GM18867 (cell line): ENCODE measurements around the gene MMD2.
"Not testable (repeated sequence)": the region's sequence is repeated elsewhere in the genome, so short reads cannot be mapped to it uniquely, and the experiment has no call there.

Experiments used
- ATAC-seq: cut with Tn5 transposase; IDR thresholded peaks from one replicate; pipeline ENCODE4 v1.9.1; 2021; ENCODE audit warnings: mild to moderate bottlenecking, moderate library complexity; ENCODE audit not compliant: unreplicated experiment

The MMD2 gene

DNA sequence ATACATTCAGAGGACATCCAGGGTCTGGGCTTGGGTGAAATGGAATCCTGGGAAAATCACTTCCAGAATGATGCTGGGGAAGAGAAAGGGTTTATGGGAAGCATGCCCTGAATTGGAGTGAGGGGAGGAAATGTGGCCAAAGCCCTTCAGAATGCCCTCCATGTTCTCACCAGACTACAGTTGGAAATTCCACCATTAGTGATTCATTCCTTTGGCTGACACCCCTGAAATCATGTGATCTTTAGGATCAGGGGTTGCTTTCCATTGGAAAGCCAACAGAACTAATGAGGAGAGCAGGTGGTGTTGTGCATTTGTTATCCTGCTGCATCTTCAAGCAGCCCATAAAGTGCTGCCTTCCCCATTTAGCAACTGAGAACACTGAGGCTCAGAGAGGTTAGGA, 54.6 kb downstream of the MMD2 start:
- no peak for ATAC-seq

DNA sequence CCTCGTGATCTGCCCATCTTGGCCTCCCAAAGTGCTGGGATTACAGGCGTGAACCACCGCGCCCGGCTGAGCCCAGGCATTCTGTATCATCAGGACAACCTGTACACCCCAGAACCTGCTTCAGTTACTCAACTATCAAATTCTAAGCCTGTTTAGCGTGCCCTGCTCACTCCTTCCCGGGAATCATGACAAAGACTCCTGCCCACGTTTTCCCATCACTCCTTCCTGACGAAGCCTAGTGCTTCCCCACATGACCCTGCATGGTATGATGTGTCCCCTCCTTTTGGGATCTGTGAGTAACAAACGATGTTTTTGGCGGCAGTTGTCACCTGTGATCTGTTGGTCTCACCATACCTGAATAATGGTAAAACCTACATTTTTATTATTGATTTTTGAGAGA, 63.2 kb downstream of the MMD2 start:
- ATAC-seq: no peak

DNA sequence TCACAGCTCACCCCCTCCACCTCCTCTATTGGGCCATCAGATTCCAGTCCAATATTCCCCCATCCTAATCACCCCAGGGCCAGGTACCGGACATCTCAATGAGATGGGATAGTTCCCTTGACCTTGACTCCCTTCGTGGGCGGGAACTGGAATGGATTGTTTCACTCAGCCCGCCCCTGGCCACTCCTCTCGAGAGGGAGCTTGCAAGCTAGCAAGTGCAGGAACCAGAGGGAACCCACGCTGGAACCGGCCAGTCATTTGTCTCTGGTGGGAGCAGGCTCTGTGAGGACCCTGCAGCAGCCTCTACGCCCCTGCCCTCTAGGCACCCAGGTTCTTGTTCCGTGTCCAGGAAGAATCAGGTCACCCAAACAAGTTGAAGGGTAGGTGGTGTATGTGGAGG, 64.5 kb downstream of the MMD2 start:
- no peak for ATAC-seq

- no peak for ATAC-seq
Measured at GRCh38 chr7:4893929-4894475, 65.0 kb downstream of the MMD2 start.

DNA sequence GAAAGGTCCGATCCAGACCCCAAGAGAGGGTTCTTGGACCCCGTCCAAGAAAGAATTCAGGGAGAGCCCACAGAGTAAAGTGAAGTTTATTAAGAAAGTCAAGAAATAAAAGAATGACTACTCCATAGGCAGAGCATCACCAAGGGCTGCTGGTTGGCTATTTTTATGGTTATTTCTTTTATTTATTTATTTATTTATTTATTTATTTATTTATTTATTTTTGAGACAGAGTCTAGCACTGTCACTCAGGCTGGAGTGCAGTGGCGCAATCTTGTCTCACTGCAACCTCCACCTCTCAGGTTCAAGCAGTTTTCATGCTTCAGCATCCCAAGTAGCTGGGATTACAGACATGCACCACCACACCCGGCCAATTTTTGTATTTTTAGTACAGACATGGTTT, 65.8 kb downstream of the MMD2 start:
- not testable (repeated sequence) for ATAC-seq

- ATAC-seq: not testable (repeated sequence)
Measured at GRCh38 chr7:4891522-4891921, 67.5 kb downstream of the MMD2 start.

DNA sequence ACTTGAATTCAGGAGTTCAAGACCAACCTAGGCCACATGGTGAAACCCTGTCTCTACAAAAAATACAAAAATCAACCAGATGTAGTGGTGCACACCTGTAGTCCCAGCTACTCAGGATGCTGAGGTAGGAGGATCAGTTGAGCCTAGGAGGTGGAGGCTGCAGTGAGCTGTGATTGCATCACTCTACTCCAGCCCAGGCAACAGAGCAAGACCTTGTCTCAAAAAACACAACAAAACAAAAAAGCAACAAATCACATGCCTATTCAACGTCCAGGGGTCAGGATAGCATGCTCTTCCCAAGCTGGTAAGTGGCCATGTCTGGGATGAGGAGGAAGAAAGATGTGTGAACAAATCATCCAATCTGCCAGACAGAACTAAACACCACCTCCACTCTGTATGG, 69.3 kb downstream of the MMD2 start:
- no peak for ATAC-seq

- no peak for ATAC-seq
Measured at GRCh38 chr7:4888161-4888560, 70.8 kb downstream of the MMD2 start.

GRCh38 chr7:4886671-4887070, 72.3 kb downstream of the MMD2 start:
- no peak for ATAC-seq

- no peak for ATAC-seq
Measured at GRCh38 chr7:4885317-4885807, 73.6 kb downstream of the MMD2 start.

GRCh38 chr7:4884164-4884563, 74.8 kb downstream of the MMD2 start:
- no peak for ATAC-seq

DNA sequence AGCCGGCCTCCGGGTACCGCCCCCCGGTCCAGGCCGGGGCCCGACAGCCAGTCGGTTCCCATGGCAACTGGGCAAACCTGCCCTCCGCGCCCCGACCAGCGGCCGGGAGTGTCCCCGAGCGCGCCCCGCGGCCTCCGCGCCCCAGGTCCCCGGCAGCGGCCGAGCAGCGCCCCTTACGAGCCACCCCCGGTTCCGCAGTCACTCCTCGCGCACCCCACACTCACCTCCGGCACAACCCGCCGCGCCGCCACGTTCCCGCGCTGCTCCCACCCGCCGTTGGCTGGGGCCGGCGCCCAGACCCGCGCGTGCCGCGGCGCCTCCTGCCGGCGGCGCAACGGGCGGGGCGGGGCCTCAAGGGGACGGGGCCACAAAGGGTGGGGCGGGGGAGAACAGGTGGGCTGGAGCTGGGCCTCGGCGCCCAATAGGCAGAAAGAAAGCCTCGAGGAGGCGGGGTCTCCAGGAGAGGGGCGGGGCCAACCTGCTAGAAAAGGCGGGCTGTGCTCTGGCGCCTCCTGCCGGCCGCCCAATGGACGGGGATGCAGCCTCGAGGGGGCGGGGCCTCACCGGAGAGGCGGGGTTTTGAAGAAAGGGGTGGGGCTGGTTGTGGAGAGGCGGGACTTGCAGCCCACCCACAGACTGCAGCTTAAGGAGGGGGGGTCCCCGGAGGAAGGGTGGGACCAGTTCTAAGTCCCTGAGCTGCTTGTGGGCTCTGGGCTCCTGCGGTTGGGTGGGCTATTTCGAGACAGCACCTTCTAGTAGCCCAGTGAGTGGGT, 75.4 kb downstream of the MMD2 start, which contains the start of gene RADIL:
RADIL (minus strand) TSS at position 345 of the 773 bp plus-strand sequence. CDS start 5,577 bp downstream, outside the sequence.
- ATAC-seq: peak; percentile 74

DNA sequence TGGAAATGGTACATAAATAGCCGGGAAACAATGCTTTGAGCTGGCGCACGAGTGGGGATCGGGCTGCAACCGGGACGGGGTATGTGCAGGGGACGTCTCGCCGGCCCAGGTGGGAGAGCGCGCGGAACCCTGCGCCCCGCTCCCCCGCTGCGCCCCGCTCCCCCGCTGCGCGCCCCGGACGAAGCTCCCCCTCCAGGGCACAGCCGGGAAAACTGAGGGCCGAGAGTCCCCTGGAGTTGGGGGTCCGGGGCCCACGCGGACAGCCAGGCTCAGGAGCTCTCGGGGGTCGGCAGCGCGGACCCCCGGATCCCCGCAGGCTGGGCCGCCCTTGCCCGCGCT, 76.0 kb downstream of the MMD2 start:
- ATAC-seq: no peak

- ATAC-seq: no peak
Measured at GRCh38 chr7:4882169-4883032, 76.6 kb downstream of the MMD2 start.

DNA sequence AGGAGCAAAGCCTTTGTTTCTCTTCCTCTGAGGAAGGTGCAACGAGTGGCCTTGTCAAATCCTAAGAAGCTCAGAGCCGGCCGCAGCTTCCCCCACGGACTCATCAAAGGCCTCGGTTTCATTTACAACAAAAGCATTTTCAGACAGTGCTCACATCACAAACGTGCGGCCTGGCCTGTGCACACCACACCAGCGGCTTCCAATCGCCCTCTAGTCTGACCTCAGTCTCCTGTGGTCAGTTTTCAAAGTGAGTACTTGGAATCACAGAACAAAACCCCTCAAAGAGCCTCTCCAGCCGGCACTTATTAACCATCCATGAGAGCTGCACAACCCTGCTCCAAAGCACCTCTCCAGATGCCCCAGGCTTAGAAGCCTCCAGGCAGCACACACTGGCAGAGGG, 78.8 kb downstream of the MMD2 start:
- no peak for ATAC-seq

DNA sequence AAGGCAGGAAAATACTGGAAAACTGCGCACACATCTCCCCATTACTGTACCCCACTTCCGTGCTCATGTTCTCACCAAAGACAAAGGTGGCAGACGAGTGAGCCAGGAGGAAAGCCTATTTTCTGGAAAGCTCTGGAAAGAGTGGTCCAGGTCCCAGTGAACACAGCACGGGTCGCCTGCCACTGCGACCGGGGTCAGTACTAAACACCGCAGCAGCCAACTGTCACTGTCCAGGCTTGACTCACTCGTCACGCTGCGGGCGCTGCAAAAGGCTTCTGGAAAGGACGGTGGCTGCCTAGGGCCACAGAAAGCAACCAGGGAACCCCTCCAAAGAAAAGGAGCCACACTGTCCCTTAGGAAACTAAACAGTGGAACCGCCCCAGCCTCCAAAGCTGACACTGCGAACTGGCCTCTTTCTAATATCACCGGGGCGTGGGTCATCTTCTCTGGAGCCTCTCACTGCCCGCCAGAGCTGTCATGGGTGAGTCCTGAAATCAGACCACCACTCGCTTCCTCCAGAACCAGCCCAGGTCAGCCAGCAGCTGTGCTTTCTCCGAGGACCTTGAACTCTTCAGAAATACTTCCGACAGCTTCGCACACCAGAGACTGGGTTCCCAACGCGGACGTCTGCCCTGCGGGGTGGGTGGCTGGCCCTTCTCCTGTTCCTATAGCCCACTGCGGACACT, 79.4 kb downstream of the MMD2 start:
- ATAC-seq: no peak

- ATAC-seq: no peak
Measured at GRCh38 chr7:4878336-4879335, 80.4 kb downstream of the MMD2 start.

DNA sequence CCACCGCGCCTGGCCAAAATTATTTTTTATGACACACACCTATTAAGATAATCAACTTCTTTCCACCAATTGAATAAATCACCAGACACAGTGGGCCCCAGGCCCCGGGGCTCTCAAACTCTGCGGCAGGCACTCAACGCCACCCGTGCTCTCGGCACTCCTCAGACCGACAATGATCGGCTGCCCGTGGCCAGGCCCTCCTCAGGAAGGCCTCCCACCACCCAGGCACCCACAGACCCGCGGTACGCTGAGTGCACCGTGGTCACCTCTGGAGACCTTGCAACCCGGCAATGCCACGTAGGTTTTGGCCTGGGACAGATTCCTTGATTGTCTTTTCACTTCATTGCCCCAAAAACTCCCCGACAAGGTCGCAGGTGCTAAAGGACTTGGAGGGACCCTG, 82.4 kb downstream of the MMD2 start:
- ATAC-seq: no peak

DNA sequence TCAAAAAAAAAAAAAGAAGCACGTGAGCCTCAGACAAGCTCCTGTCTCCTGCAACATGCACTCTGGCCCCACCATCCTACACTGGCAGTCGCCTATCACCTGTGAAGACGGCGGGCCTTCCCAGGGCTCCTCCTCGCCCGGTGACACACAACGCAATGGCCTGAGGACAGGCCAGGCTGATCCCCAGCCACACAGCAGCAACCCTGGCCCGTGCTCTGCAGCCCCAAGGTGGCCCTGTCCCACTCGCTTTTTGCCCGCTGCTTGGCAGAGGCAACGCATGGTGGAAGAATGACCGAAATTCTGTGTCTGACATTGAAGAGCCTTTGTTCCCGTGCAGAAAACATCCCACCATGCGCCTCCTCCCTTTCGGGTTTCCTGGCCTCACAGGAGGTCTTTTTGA, 83.6 kb downstream of the MMD2 start:
- no peak for ATAC-seq
